Muscle layer of duodenum (tissue), 2 donors: ENCODE results near the gene KLF7.

ENCODE experiments used
- H3K27ac ChIP-seq: one replicate; pipeline ENCODE4 v1.7.0; 2013; ENCODE audit warnings: mild to moderate bottlenecking, low read length
- H3K27me3 ChIP-seq: one replicate; pipeline ENCODE4 v1.7.0; 2013; ENCODE audit warnings: low read depth, mild to moderate bottlenecking, control low read depth, low read length
- H3K36me3 ChIP-seq, 2 donors: one replicate each; pipeline ENCODE4 v1.7.0; 2013; ENCODE audit warnings: low read length in 2 of 2, control low read depth in 1 of 2, mild to moderate bottlenecking in 1 of 2; ENCODE audit not compliant: insufficient read depth in 2 of 2, control insufficient read depth in 1 of 2
- H3K4me1 ChIP-seq, 2 donors: one replicate each; pipeline ENCODE4 v1.7.0; 2013; ENCODE audit warnings: low read length in 2 of 2, mild to moderate bottlenecking in 2 of 2, control low read depth in 1 of 2, moderate library complexity in 1 of 2; ENCODE audit not compliant: insufficient read depth in 2 of 2, control insufficient read depth in 1 of 2
- H3K4me3 ChIP-seq, 2 donors: one replicate each; pipeline ENCODE4 v1.7.0; 2013; ENCODE audit warnings: low read length in 2 of 2, low read depth in 1 of 2, mild to moderate bottlenecking in 1 of 2
- H3K9me3 ChIP-seq, 2 donors: one replicate each; pipeline ENCODE4 v1.7.0; 2013; ENCODE audit warnings: low read length in 2 of 2, control low read depth in 1 of 2, mild to moderate bottlenecking in 1 of 2; ENCODE audit not compliant: control insufficient read depth in 1 of 2
- donor health status: healthy.

The KLF7 gene

DNA sequence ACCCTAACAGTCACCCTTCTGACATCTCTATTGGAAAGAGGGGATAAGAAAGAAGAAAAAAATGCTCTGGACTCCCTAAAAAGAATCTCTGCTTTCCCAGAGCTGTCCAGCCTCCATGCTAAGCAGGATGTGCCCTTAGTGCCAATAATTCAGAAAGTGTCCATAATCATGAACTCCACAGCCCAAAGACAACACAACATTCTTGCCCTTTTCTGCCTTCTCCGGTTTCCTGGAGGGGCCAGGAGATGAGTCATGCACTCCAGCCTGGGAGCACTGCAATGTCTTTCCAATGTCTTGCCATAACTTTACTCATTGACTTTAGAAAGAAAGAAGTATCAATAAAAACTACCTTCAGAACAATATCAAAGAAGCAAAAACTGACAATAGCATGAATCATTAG, 44.0 kb downstream of the KLF7 start:
- peaks cover 12 to 13% of the 10 kb centered on the region in 2 donors for H3K36me3 ChIP-seq
- H3K4me3 ChIP-seq: no peak overlapping the region
- no peaks in the 10 kb centered on the region for H3K27me3 ChIP-seq
- no peaks in the 10 kb centered on the region for H3K9me3 ChIP-seq
- H3K27ac ChIP-seq: no peak overlapping the region
- peaks cover 0 to 8% of the 10 kb centered on the region in 2 donors for H3K4me1 ChIP-seq

DNA sequence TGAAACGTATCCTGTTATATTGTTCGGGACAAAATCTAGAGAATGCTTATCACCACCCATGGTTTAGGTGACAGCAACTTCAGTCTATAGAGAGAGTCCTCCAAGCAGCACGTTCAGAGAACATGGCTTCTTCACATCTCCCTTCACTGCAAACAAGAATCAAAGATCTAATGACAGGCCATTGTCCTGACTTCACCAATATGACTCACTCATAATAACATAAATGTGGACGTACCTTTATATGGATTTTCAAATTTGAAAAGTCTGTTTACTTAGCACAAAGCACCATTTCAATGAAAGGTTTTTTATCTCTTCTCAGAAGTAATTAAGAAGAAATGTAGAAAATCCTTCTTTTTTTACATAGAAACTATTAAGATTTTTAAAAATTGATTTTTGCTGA, 46.7 kb downstream of the KLF7 start:
- peaks cover 11 to 13% of the 10 kb centered on the region in 2 donors for H3K36me3 ChIP-seq
- H3K4me3 ChIP-seq: no peak overlapping the region
- no peak overlapping the region for H3K27ac ChIP-seq
- H3K27me3 ChIP-seq: no peaks in the 10 kb centered on the region
- no peaks in the 10 kb centered on the region for H3K9me3 ChIP-seq
- H3K4me1 ChIP-seq: peaks cover 0 to 18% of the 10 kb centered on the region in 2 donors

DNA sequence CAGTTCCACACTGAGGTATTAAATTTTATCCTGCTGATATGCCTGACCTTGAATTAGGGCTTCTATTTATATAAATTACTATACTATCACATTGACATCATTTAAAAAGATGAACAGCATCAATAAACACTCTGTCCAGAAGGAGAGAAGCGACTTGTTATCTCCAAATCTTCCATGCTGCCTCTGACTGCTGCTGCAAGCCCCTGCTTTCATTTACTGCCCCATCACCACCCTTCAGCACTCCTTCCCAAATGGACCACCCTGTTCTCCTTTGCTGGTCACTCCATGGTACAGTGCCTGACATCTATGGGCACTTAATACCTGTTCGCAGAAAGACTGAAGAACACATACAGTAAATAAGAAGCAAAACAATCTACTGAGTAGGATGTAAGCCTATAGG, 48.1 kb downstream of the KLF7 start:
- Histone ChIP-seq H3K27ac (no peak overlapping the region), H3K27me3 (no peaks in the 10 kb centered on the region), H3K36me3 (peaks cover 0 to 3% of the 10 kb centered on the region in 2 donors), H3K4me1 (peaks cover 0 to 18% of the 10 kb centered on the region in 2 donors), H3K9me3 (no peaks in the 10 kb centered on the region), H3K4me3 (no peak overlapping the region)

DNA sequence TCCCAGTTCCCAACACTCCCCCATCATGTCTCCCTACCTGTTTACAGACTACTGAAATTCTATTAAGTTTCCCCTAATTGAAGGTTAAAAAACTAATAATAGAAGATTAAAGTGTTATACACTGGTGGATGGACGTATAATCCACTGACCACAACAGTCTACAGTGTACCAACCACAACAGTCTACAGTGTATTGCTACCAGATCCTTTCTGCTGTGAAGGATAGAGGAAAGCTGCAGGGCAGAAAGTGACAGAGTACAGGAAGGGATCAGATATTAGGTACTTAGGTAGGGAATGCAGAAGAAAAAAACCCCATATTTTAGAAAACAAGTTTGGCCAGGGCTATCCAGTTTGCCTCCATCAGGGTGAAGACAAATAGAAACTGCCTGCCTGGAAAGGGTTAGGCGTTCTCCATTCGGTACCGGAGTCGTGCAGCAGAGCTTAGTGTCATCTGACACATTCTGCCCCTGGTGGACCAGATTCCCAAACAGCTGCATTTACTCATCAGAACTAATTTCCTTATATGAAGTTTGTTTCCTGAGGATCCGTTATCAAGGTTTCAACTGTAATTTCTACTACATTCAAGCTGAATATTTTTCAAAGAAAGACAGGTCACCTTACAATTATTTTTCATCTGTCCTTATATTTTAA, 49.9 kb downstream of the KLF7 start:
- Histone ChIP-seq H3K27ac (no peak overlapping the region), H3K9me3 (no peaks in the 10 kb centered on the region), H3K4me1 (peaks cover 0 to 10% of the 10 kb centered on the region in 2 donors), H3K36me3 (no peaks in the 10 kb centered on the region), H3K4me3 (no peak overlapping the region), H3K27me3 (no peaks in the 10 kb centered on the region)

DNA sequence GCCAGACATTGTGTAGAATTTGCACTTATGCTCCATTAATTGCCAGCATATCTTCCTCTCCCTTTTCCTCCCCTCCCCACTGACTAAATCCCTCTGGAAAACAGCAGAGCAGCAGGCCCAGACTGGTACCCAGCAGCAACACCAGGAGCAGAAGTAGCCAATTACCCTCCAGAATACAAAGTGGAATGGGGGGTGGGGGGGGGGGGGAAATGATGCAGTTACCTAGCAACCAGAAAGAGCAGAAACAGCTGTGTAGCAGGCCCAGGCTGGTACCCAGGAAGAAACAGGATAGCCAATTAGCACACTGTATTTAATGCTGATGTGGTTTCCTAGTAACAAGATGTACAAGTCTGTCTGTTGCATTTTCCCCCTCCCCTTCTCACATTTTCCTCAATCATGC, 52.3 kb downstream of the KLF7 start:
- no peak overlapping the region for H3K27ac ChIP-seq
- H3K4me3 ChIP-seq: no peak overlapping the region
- peaks cover 0 to 10% of the 10 kb centered on the region in 2 donors for H3K4me1 ChIP-seq

DNA sequence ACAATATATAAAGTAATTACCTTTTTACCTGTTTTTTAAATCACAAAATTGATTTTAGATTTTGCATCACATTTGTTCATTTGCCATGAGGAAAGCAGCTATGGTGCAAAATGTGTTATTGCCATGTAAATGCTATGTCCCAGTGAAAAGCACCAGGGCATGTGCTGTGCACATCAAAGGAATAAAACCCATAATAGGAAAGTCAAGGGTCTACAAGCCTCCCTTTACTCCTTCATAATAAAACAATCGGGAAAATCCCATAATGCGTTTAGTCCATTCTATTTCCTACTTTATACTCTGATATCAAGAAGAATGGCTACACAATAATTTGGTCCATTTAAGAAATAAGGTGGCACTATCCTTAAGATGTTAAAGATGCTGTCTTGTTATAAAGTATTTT, 53.0 kb downstream of the KLF7 start:
- peaks cover 0 to 10% of the 10 kb centered on the region in 2 donors for H3K4me1 ChIP-seq
- no peaks in the 10 kb centered on the region for H3K36me3 ChIP-seq

More for the DNA sequence above, 52.3 kb downstream of the KLF7 start:
- Histone ChIP-seq H3K36me3 (no peaks in the 10 kb centered on the region), H3K9me3 (no peaks in the 10 kb centered on the region), H3K27me3 (no peaks in the 10 kb centered on the region)

DNA sequence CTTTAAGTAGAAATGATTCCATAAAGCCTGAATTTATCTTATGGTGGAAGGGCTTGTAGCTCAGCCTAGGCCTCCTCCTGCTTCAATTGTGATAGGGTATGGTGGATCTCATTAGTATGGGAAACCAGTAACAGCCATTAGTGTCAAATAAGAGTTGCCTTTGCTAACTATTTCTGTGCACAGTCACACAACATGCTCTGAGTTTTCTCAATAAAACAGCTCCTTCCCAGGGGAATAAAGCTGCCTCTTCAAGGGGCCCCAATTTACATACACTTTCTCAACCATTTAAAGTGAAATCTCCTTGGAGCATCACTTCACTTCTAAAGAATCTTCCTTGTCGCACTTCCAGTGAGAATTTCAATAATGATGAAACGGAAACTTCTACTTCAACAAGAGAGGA, 53.4 kb downstream of the KLF7 start:
- H3K27ac ChIP-seq: no peak overlapping the region
- no peak overlapping the region for H3K4me3 ChIP-seq
- H3K4me1 ChIP-seq: peaks cover 0 to 10% of the 10 kb centered on the region in 2 donors
- H3K9me3 ChIP-seq: no peaks in the 10 kb centered on the region
- H3K36me3 ChIP-seq: no peaks in the 10 kb centered on the region
- H3K27me3 ChIP-seq: no peaks in the 10 kb centered on the region

More for the DNA sequence above, 53.0 kb downstream of the KLF7 start:
- Histone ChIP-seq H3K27ac (no peak overlapping the region), H3K9me3 (no peaks in the 10 kb centered on the region), H3K27me3 (no peaks in the 10 kb centered on the region), H3K4me3 (no peak overlapping the region)

DNA sequence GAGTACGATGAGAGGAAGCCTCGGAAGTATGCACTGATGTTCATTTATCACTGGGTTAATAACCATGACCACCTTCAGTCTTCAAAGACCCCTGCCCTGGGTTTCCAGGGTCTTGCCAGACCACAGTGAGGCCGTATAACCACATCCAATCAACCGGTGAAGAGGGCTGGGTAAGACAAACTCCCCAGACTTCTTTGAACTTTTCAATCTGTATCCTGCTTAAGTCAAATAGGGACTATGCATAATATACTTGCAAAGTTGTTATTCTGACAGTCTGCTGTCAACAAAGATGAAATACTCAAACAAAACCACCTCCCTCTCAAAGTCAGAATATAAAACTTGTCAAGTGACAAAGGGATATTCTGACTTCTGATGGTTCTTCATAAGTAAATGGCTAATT, 54.0 kb downstream of the KLF7 start:
- Histone ChIP-seq H3K36me3 (peaks cover under 1 to 6% of the 10 kb centered on the region in 2 donors), H3K4me3 (no peak overlapping the region), H3K4me1 (peaks cover 0 to 10% of the 10 kb centered on the region in 2 donors), H3K27me3 (no peaks in the 10 kb centered on the region), H3K9me3 (no peaks in the 10 kb centered on the region), H3K27ac (no peak overlapping the region)

DNA sequence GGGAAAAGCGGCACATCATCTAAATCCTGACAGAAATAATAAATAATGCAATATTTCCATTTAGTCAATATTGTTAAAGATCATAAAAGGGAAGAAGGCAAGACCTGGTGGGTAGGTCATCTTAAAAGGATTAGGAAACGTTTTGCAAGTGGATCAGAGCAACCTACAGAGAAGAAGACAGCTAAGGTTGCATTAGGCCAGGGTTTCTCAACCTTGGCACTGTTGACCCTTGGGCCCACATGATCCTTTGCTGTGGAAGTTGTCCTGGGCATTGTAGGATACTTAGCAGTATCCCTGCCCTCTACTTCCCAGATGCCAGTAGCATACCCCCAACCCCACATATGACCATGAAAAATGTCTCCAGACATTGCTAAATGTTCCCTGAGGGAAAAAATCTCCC, 55.0 kb downstream of the KLF7 start:
- Histone ChIP-seq H3K27ac (no peak overlapping the region), H3K36me3 (peaks cover 7 to 10% of the 10 kb centered on the region in 2 donors), H3K4me3 (no peak overlapping the region), H3K4me1 (peaks cover 0 to 3% of the 10 kb centered on the region in 2 donors), H3K27me3 (no peaks in the 10 kb centered on the region), H3K9me3 (no peaks in the 10 kb centered on the region)

DNA sequence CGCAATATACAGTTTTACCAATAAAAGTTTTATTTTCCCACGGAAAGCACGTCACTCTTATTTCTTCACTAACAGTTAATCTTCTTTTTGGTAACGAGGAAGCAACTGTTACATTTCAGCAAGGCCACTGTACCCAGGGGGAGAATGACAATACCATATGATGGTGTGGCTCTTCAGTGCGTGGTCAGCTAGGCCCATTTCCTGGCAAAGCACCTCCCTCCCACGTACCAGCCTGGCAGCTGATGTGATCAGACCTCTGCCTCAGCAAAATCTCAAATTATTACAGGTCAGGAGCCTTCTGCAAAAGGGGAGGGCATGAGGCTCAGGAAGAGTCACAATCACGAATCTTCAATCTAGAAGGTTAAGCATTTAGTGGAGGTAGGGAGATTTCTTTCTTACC, 55.4 kb downstream of the KLF7 start:
- Histone ChIP-seq H3K36me3 (peaks cover 11 to 14% of the 10 kb centered on the region in 2 donors), H3K4me3 (no peak overlapping the region), H3K27ac (no peak overlapping the region), H3K4me1 (no peaks in the 10 kb centered on the region), H3K27me3 (no peaks in the 10 kb centered on the region), H3K9me3 (no peaks in the 10 kb centered on the region)

DNA sequence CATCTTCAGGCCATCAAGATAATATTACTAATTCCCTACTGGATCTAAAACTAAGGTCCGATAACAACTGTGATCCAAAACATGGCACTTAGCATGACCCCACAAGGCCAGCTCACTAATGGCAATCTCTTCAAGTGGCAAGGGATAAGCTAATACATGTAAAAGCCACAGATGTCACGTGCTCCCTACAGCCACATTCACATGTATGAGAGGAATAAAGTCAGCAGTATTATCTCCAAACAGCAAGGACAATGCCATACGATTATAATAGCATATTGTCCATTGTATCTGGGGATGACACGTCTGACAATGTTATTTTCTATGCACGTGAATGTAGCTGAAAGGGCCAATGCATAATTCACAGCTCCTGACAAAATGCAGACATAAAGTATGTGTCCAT, 56.0 kb downstream of the KLF7 start:
- peaks cover 15 to 18% of the 10 kb centered on the region in 2 donors for H3K36me3 ChIP-seq
- no peaks in the 10 kb centered on the region for H3K27me3 ChIP-seq
- H3K4me3 ChIP-seq: no peak overlapping the region
- H3K4me1 ChIP-seq: no peaks in the 10 kb centered on the region
- H3K9me3 ChIP-seq: no peaks in the 10 kb centered on the region
- H3K27ac ChIP-seq: no peak overlapping the region

DNA sequence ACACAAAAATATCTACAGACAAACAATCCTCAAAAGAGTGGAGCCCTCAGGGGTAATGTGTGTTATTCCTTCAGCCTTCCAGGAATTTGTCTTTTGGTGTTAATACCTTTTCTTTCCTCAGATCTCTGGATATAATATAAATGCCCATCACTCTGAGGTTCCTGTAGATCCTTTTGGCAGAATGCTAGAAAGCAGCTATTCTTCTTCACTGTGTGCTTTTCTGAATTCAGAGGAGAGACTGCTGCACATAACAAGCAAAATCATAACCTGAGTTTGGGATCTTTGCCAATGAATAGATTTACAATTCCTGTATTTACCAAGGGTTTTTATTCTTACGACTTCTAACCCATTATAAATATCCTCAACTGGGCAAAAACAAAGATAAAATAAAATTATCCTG, 57.3 kb downstream of the KLF7 start:
- Histone ChIP-seq H3K4me3 (no peak overlapping the region), H3K4me1 (no peaks in the 10 kb centered on the region), H3K9me3 (no peaks in the 10 kb centered on the region), H3K27ac (no peak overlapping the region), H3K36me3 (peaks cover 15 to 18% of the 10 kb centered on the region in 2 donors), H3K27me3 (no peaks in the 10 kb centered on the region)
